C4-2B (cell line): ENCODE measurements around the gene UNC45B.

Experiments used
- ZFX ChIP-seq: fragments of 450-650 bp; IDR thresholded peaks from 2 replicates; pipeline ENCODE4 v1.6.1; 2017
- TF ChIP-seq, protein P1 (sequence below): fragments of 450-650 bp; conservative IDR thresholded peaks from 2 replicates; pipeline ENCODE4 v1.5.1; 2017; ENCODE audit warnings: mild to moderate bottlenecking

DNA sequence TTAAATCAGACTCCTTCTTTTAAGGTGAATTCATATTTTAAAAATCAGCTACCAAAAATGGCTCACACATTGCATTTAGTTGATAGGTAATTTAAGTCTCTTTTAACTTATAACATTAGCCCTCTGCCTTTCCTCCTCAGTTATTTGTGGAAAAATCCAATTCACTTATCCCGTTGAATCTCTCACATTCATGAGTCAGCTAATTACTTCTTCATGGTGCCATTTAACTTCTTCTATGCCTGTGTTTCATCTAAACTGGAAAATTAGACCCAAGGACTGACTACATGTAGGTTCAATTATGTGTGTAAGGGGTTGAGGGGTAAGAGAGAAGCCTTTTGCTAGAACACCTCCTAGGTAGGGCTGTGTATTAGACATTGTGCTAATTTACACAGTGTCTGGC lies 76.8 kb downstream of the UNC45B start:
- TF ChIP-seq, protein P1, sequence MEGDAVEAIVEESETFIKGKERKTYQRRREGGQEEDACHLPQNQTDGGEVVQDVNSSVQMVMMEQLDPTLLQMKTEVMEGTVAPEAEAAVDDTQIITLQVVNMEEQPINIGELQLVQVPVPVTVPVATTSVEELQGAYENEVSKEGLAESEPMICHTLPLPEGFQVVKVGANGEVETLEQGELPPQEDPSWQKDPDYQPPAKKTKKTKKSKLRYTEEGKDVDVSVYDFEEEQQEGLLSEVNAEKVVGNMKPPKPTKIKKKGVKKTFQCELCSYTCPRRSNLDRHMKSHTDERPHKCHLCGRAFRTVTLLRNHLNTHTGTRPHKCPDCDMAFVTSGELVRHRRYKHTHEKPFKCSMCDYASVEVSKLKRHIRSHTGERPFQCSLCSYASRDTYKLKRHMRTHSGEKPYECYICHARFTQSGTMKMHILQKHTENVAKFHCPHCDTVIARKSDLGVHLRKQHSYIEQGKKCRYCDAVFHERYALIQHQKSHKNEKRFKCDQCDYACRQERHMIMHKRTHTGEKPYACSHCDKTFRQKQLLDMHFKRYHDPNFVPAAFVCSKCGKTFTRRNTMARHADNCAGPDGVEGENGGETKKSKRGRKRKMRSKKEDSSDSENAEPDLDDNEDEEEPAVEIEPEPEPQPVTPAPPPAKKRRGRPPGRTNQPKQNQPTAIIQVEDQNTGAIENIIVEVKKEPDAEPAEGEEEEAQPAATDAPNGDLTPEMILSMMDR, result no peak
- no peak for TF ChIP-seq ZFX
